Right atrium auricular region (tissue), 2 donors: Measurements from ENCODE around the gene KLHL22. TPM values are rescaled to one million over a fixed set of nuclear protein-coding genes. Genes with fewer than 3 reads are reported as not detected.

Experiments used
- DNase-seq: peaks from one replicate; pipeline ENCODE4 v3.0.0-alpha.2; 2019; ENCODE audit warnings: low spot score
- H3K27ac ChIP-seq, 2 donors: fragments of 200-600 bp; sonication (generic); 1 replicate in 1 of 2; 2 replicates in 1 of 2; pipeline ENCODE4 v1.5.1; 2016 to 2019
- H3K27me3 ChIP-seq, 2 donors: fragments of 200-600 bp; sonication (generic); one replicate each; pipeline versions ENCODE4 v1.5.1 to v1.6.0; 2017 to 2019
- H3K36me3 ChIP-seq: fragments of 200-600 bp; sonication (generic); one replicate; pipeline ENCODE4 v1.5.1; 2016
- H3K4me1 ChIP-seq, 2 donors: fragments of 200-600 bp; sonication (generic); one replicate each; pipeline versions ENCODE4 v1.5.1 to v1.6.0; 2017 to 2019
- H3K4me3 ChIP-seq, 2 donors: fragments of 200-600 bp; sonication (generic); 1 replicate in 1 of 2; 2 replicates in 1 of 2; pipeline ENCODE4 v1.5.1; 2017 to 2019; ENCODE audit warnings: mild to moderate bottlenecking in 1 of 2, moderate library complexity in 1 of 2
- H3K9me3 ChIP-seq, 2 donors: fragments of 200-600 bp; sonication (generic); one replicate each; pipeline ENCODE4 v1.5.1; 2019
- total RNA-seq, 2 donors: library from RNA; depleted of rRNA; stranded (reverse); fragments of >200 nt; gene quantifications; one replicate each; pipeline ENCODE4 v1.1.0, GENCODE V29; 2016
- TF ChIP-seq, protein P1 (sequence below), 2 donors: fragments of 200-600 bp; sonication (generic); IDR thresholded peaks; one replicate each; pipeline ENCODE4 v1.5.1; 2019; ENCODE audit warnings: antibody characterized with exemption in 2 of 2

Gene KLHL22
- total RNA-seq, 2 donors from 2014 or later: 16.0 to 21.9 TPM

DNA sequence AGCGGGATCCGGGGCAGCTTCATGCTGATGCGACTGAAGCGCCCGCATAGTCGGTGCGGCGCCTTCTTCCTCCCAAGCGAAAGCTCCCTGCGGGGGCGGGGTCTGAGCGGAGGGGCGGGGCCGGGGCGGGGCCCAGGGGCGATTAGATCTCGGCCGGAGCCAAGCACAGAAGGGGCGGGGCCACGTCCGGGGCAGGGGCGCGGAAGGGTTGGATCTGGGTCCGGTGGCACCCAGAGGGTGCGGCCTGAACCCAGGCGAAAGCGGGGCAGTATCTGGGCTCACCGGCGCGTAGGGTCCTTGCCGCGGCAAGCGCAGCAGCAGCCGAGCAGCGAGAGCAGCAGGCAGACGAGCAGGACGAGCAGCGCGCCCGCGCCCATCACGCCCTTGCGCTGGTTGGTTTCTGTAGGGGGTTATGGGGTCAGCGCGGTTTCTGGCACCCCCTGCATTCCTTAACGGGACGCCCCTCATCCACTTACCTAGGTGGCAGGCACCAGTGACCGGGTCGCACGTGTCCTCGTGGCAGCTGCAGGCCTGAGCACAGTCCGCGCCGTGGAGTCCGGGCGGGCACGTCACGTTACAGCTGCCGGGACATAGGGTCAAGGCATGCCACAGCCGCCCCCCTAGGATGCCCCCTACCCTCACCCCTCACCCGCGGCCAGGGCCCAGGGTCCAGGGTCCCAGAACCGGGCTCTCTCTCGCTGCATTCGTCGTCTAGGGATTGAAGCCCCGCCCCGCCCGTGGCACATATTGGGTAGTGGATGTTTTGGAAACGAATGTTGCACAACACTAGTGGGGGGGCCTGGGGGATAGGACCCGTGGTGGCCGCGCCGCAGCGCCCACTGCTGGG, 66.1 kb downstream of the KLHL22 start:
- DNase-seq: peak; percentile 56
- TF ChIP-seq, protein P1, sequence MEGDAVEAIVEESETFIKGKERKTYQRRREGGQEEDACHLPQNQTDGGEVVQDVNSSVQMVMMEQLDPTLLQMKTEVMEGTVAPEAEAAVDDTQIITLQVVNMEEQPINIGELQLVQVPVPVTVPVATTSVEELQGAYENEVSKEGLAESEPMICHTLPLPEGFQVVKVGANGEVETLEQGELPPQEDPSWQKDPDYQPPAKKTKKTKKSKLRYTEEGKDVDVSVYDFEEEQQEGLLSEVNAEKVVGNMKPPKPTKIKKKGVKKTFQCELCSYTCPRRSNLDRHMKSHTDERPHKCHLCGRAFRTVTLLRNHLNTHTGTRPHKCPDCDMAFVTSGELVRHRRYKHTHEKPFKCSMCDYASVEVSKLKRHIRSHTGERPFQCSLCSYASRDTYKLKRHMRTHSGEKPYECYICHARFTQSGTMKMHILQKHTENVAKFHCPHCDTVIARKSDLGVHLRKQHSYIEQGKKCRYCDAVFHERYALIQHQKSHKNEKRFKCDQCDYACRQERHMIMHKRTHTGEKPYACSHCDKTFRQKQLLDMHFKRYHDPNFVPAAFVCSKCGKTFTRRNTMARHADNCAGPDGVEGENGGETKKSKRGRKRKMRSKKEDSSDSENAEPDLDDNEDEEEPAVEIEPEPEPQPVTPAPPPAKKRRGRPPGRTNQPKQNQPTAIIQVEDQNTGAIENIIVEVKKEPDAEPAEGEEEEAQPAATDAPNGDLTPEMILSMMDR (IDR thresholded peaks at IDR 0.05): no peak
- Histone ChIP-seq H3K4me3 (peak overlapping the region; percentile 3 to 45), H3K36me3 (peaks cover 3% of the 10 kb centered on the region), H3K27ac (no peak overlapping the region), H3K4me1 (peaks cover 0 to 44% of the 10 kb centered on the region in 2 donors), H3K9me3 (no peaks in the 10 kb centered on the region), H3K27me3 (peaks cover 0 to 12% of the 10 kb centered on the region in 2 donors)

DNA sequence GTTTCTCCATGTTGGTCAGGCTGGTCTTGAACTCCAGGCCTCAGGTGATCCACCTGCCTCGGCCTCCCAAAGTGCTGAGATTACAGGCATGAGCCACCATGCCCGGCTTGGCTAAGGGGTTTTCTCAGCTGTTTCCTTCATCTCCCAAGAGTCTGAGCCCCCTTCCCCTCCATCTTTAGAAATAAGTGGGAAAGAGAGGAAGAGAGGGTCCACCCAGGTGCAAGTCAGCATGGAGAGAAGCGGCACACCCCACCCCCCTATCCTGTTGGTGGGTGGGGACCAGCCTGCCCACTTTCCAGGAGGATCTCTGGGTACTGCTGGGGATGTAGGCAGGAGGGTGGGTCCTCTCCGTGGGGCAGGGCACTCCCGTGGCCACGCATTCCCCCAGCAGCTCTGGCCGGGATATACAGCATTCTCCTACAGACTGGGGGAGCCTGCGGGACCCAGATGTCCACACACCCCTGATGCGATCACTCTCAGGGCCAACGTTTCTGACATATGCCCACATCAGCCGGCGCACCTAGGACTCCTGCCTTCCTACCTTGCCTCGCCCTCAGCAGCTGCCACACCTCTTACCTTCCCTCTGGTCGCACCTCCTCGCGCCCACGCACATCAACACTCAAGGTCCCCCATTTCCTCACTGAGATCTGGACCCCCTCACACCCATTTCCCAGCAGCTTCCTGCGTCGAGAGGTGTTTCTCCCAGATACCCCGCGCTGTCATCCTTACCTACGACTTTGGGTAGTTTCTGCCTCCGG, 66.9 kb downstream of the KLHL22 start:
- no peaks in the 10 kb centered on the region for H3K9me3 ChIP-seq
- no peak overlapping the region for H3K27ac ChIP-seq
- H3K27me3 ChIP-seq: peaks cover 0 to 12% of the 10 kb centered on the region in 2 donors
- H3K36me3 ChIP-seq: peaks cover 3% of the 10 kb centered on the region
- peaks cover 0 to 52% of the 10 kb centered on the region in 2 donors for H3K4me1 ChIP-seq
- H3K4me3 ChIP-seq: peak overlapping the region in 1 of 2 donors; percentile 45
- TF ChIP-seq, protein P1 (IDR thresholded peaks at IDR 0.05): no peak
- no peak for DNase-seq

DNA sequence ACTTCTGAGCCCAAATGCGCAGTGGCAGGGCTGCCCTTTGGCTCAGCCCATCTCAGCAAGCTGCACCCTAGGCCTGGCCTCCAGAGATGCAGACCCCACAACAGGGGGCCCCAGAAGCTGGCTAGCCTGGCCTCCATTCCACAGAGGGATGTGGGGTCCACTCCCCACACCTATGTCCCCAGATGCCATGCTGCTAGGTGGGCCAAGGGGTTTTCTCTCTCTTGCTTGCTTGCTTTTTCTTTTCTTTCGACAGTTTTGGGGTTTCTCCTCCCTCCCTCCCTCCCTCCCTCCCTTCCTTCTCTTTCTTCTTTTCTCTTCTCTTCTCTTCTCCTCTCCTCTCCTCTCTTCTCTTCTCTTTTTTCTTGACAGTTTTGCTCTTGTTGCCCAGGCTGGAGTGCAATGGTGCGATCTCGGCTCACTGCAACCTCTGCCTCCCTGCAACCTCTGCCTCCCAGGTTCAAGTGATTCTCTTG, 67.6 kb downstream of the KLHL22 start:
- Histone ChIP-seq H3K27ac (no peak overlapping the region), H3K4me3 (no peak overlapping the region), H3K9me3 (no peaks in the 10 kb centered on the region), H3K4me1 (peaks cover 0 to 59% of the 10 kb centered on the region in 2 donors), H3K27me3 (peaks cover 0 to 12% of the 10 kb centered on the region in 2 donors), H3K36me3 (peaks cover 3% of the 10 kb centered on the region)
- TF ChIP-seq, protein P1 (IDR thresholded peaks at IDR 0.05): no peak
- DNase-seq: no peak

DNA sequence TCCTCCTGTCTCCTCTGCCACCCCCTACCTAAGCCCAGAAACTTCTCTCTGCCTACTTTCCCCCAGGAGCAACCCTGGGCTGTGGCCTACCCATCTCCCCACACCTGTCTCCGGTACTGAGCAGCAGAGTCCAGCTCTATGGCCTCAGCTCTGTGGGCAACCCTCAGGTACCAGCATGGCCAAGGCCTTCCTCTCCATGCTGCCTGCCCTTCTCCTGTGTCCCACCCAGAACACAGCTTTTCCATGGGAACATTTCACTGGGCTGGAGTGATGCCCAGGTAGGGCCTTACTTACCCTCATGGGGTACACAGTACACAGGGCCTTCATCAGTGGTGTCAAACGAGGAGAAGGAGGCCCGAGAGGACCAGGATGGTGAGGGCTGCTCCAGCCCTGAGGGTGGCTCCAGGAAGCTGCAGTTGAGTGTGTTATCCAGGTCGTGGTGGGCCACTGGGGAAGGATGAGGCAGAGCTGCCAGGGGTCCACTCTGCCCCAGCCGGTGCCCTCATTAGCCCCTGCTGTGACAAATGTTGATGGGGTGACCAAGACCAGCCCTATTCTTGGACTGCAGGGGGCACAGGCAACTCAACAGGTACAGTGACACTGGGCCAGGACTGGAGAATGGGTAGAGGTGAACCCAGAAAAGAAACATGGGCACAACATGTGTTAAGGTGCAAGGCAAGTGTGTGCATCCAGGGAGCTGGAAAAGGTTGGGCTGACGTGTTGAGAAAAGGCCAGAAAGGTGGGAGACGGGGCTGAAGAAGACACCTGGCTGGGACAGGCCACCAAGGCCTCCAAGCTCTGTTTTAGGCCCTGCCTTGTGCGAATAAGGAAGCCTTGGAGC, 68.3 kb downstream of the KLHL22 start:
- Histone ChIP-seq H3K36me3 (peaks cover 3% of the 10 kb centered on the region), H3K27ac (no peak overlapping the region), H3K4me1 (peaks cover 0 to 63% of the 10 kb centered on the region in 2 donors), H3K9me3 (no peaks in the 10 kb centered on the region), H3K27me3 (peaks cover 0 to 12% of the 10 kb centered on the region in 2 donors), H3K4me3 (no peak overlapping the region)
- no peak for DNase-seq
- TF ChIP-seq, protein P1 (IDR thresholded peaks at IDR 0.05): no peak

DNA sequence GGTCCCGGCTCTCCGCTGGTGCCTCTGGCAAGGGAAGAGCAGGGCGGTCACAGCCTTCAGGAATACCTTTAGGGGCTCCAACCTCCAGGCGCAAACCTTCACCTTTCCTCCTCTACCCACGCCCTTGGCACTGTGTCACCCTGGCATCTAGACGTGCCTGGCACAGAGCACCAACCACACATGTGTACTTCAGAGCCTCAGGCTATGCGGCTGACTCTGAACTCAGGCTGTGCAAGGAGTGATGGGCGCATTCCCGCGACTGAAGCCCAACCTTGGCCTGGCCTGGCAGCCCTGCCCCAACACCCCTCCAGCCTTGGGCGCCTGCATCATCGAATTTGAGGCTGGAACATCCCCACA, 69.4 kb downstream of the KLHL22 start:
- Histone ChIP-seq H3K36me3 (peaks cover 3% of the 10 kb centered on the region), H3K27ac (no peak overlapping the region), H3K4me3 (peak overlapping the region in 1 of 2 donors; percentile 36), H3K27me3 (peaks cover 0 to 12% of the 10 kb centered on the region in 2 donors), H3K4me1 (peaks cover 0 to 57% of the 10 kb centered on the region in 2 donors), H3K9me3 (no peaks in the 10 kb centered on the region)
- TF ChIP-seq, protein P1 (IDR thresholded peaks at IDR 0.05): no peak
- DNase-seq: no peak
